IMR-90 (cell line): ENCODE data around the gene SEMA4D. TPM values are rescaled to one million over a fixed set of nuclear protein-coding genes. Genes with fewer than 3 reads are reported as not detected.

Source experiments
- ATAC-seq: fragments of 200-7000 bp; cut with Tn5 transposase; 2 replicates; pipeline ENCODE4 v1.9.1; 2020; ENCODE audit warnings: low read depth, mild to moderate bottlenecking, moderate library complexity
- BruUV-seq: library from RNA; stranded (reverse); fragments of 400-500 nt; replicated peaks from 2 replicates; lab custom pipeline; 2021; lab: Mats Ljungman, UMichigan
- CTCF ChIA-PET: fragments of 300-600 bp; formaldehyde crosslinking; extraction: SDS; loops from one replicate; lab custom pipeline; 2021; ENCODE audit warnings: antibody characterized with exemption; lab: Yijun Ruan, JAX
- POLR2A ChIA-PET: fragments of 300-600 bp; sonication (Branson Sonifier 250); formaldehyde crosslinking; loops from one replicate; lab custom pipeline; 2022; ENCODE audit warnings: antibody characterized with exemption; ENCODE audit not compliant: unreplicated experiment; lab: Charles Lee
- DNase-seq: peaks from one replicate; pipeline ENCODE4 v3.0.0; 2013
- H2AFZ ChIP-seq: replicated peaks from 2 replicates; pipeline ENCODE3; 2013; ENCODE audit warnings: low read length, mild to moderate bottlenecking; ENCODE audit not compliant: poor library complexity
- H2AK5ac ChIP-seq: 2 replicates; pipeline ENCODE4 v1.6.1; 2013; ENCODE audit warnings: low read depth, low read length, inconsistent platforms
- H2AK9ac ChIP-seq: replicated peaks from 2 replicates; pipeline ENCODE3; 2013; ENCODE audit warnings: mild to moderate bottlenecking, low read depth, low read length, moderate library complexity; ENCODE audit not compliant: poor library complexity
- H2BK120ac ChIP-seq: 2 replicates; pipeline ENCODE4 v1.6.1; 2013; ENCODE audit warnings: low read depth, low read length, inconsistent platforms
- H2BK15ac ChIP-seq: 3 replicates; pipeline ENCODE4 v1.6.1; 2013; ENCODE audit warnings: low read depth, low read length, inconsistent platforms
- H2BK20ac ChIP-seq: 2 replicates; pipeline ENCODE4 v1.6.1; 2013; ENCODE audit warnings: low read depth, mild to moderate bottlenecking, inconsistent platforms, low read length, moderate library complexity
- H2BK5ac ChIP-seq: 2 replicates; pipeline ENCODE4 v1.6.1; 2013; ENCODE audit warnings: mild to moderate bottlenecking, low read depth, low read length, inconsistent platforms; ENCODE audit not compliant: poor library complexity, severe bottlenecking
- H3K14ac ChIP-seq: replicated peaks from 2 replicates; pipeline ENCODE4 v1.6.1; 2013; ENCODE audit warnings: low read depth, low read length, inconsistent platforms
- H3K18ac ChIP-seq: 2 replicates; pipeline ENCODE4 v1.6.1; 2013; ENCODE audit warnings: low read depth, low read length, control low read depth
- H3K23ac ChIP-seq: 2 replicates; pipeline ENCODE4 v1.6.1; 2013; ENCODE audit warnings: low read depth, low read length, inconsistent platforms
- H3K27ac ChIP-seq: 2 replicates; pipeline ENCODE4 v1.5.1; 2013; ENCODE audit warnings: mild to moderate bottlenecking, control low read depth, low read length; ENCODE audit not compliant: insufficient read depth
- H3K27me3 ChIP-seq: 2 replicates; pipeline ENCODE4 v1.6.1; 2013; ENCODE audit warnings: low read length; ENCODE audit not compliant: control insufficient read depth, insufficient read depth
- H3K36me3 ChIP-seq: 2 replicates; pipeline ENCODE4 v1.6.1; 2013; ENCODE audit warnings: low read length, mixed read lengths; ENCODE audit not compliant: control insufficient read depth, insufficient read depth
- H3K4ac ChIP-seq: 2 replicates; pipeline ENCODE4 v1.6.1; 2013; ENCODE audit warnings: low read depth, low read length, inconsistent platforms
- H3K4me1 ChIP-seq: 2 replicates; pipeline ENCODE4 v1.6.1; 2013; ENCODE audit warnings: low read length, mixed read lengths; ENCODE audit not compliant: control insufficient read depth, insufficient read depth
- H3K4me2 ChIP-seq: 2 replicates; pipeline ENCODE4 v1.6.1; 2013; ENCODE audit warnings: low read depth, mild to moderate bottlenecking, control low read depth, low read length, moderate library complexity
- H3K4me3 ChIP-seq: 2 replicates; pipeline ENCODE4 v1.5.1; 2013; ENCODE audit warnings: low read depth, mild to moderate bottlenecking, control low read depth, low read length, moderate library complexity; ENCODE audit not compliant: insufficient read depth
- H3K56ac ChIP-seq: 2 replicates; pipeline ENCODE4 v1.6.1; 2013; ENCODE audit warnings: low read length, inconsistent platforms; ENCODE audit not compliant: insufficient read depth; ENCODE audit errors: extremely low read depth
- H3K79me1 ChIP-seq, 2 experiments: 2 replicates each; pipeline ENCODE4 v1.6.1; 2013; ENCODE audit warnings: low read length in 2 of 2, inconsistent platforms in 1 of 2, low read depth in 1 of 2
- H3K9ac ChIP-seq: 2 replicates; pipeline ENCODE4 v1.6.1; 2013; ENCODE audit warnings: low read depth, low read length, control low read depth
- H3K9me1 ChIP-seq: 2 replicates; pipeline ENCODE4 v1.6.1; 2013; ENCODE audit warnings: low read length, inconsistent platforms; ENCODE audit not compliant: insufficient read depth
- H3K9me3 ChIP-seq: 2 replicates; pipeline ENCODE4 v1.6.1; 2013; ENCODE audit warnings: low read length; ENCODE audit not compliant: control insufficient read depth, insufficient read depth
- H4K20me1 ChIP-seq: 2 replicates; pipeline ENCODE4 v1.6.1; 2013; ENCODE audit warnings: low read length, inconsistent platforms; ENCODE audit not compliant: insufficient read depth
- H4K5ac ChIP-seq: 2 replicates; pipeline ENCODE4 v1.6.1; 2013; ENCODE audit warnings: mild to moderate bottlenecking, low read depth, low read length, control low read depth
- H4K8ac ChIP-seq, 2 experiments: 2 replicates each; pipeline ENCODE4 v1.6.1; 2013; ENCODE audit warnings: low read depth in 2 of 2, low read length in 2 of 2, control low read depth in 1 of 2, inconsistent platforms in 1 of 2
- H4K91ac ChIP-seq: 2 replicates; pipeline ENCODE4 v1.6.1; 2013; ENCODE audit warnings: low read depth, low read length, inconsistent platforms; ENCODE audit not compliant: insufficient read depth
- BHLHE40 ChIP-seq: fragments of 150-350 bp; IDR thresholded peaks from 2 replicates; pipeline ENCODE4 v1.6.1; 2016; ENCODE audit warnings: mild to moderate bottlenecking, low read depth, low read length
- CEBPB ChIP-seq: IDR thresholded peaks from 2 replicates; pipeline ENCODE4 v1.6.1; 2012; ENCODE audit warnings: low read depth, low read length, improper control_type of control experiment
- CHD1 ChIP-seq: IDR thresholded peaks from 2 replicates; pipeline ENCODE4 v1.6.1; 2012; ENCODE audit warnings: low read depth, low read length, improper control_type of control experiment
- FOS ChIP-seq: fragments of 150-350 bp; IDR thresholded peaks from 2 replicates; pipeline ENCODE4 v1.6.1; 2016; ENCODE audit warnings: low read depth, low read length
- MAFK ChIP-seq: IDR thresholded peaks from 2 replicates; pipeline ENCODE4 v1.6.1; 2012; ENCODE audit warnings: low read depth, low read length, improper control_type of control experiment
- MAZ ChIP-seq: IDR thresholded peaks from 2 replicates; pipeline ENCODE4 v1.6.1; 2012; ENCODE audit warnings: low read depth, mild to moderate bottlenecking, low read length, improper control_type of control experiment, moderate library complexity, borderline replicate concordance
- MXI1 ChIP-seq: IDR thresholded peaks from 2 replicates; pipeline ENCODE4 v1.6.1; 2012; ENCODE audit warnings: low read depth, mild to moderate bottlenecking, low read length, moderate library complexity, borderline replicate concordance
- NFE2L2 ChIP-seq: fragments of 150-350 bp; IDR thresholded peaks from 2 replicates; pipeline ENCODE4 v1.6.1; 2016; ENCODE audit warnings: low read depth, mild to moderate bottlenecking, low read length
- POLR2A ChIP-seq: IDR thresholded peaks from 2 replicates; pipeline ENCODE4 v1.6.1; 2012; ENCODE audit warnings: mild to moderate bottlenecking, low read depth, low read length
- RAD21 ChIP-seq: IDR thresholded peaks from 2 replicates; pipeline ENCODE4 v1.6.1; 2012; ENCODE audit warnings: low read length, improper control_type of control experiment
- RCOR1 ChIP-seq: IDR thresholded peaks from 2 replicates; pipeline ENCODE4 v1.6.1; 2012; ENCODE audit warnings: mild to moderate bottlenecking, low read length, improper control_type of control experiment; ENCODE audit not compliant: insufficient replicate concordance
- RFX5 ChIP-seq: IDR thresholded peaks from 2 replicates; pipeline ENCODE4 v1.8.0; 2012; ENCODE audit warnings: low read depth, mild to moderate bottlenecking, low read length, moderate library complexity
- SMC3 ChIP-seq: fragments of 150-350 bp; IDR thresholded peaks from 2 replicates; pipeline ENCODE4 v1.6.1; 2016; ENCODE audit warnings: low read depth, mild to moderate bottlenecking, antibody characterized with exemption, low read length, moderate library complexity
- USF2 ChIP-seq: fragments of 150-350 bp; IDR thresholded peaks from 2 replicates; pipeline ENCODE4 v1.6.1; 2017; ENCODE audit warnings: mild to moderate bottlenecking, antibody characterized with exemption, low read length, low read depth
- WGBS, 2 experiments: methylation state at CpG; one replicate each; pipeline versions ENCODE4 v1.1.5 to v1.1.7; 2013; ENCODE audit warnings: missing lambda C conversion rate in 2 of 2; ENCODE audit not compliant: insufficient read length in 1 of 2; ENCODE audit errors: extremely low coverage in 2 of 2; 5-methylcytosine and 5-hydroxymethylcytosine counted together
- dilution Hi-C: fragments of 300-500 bp; cut with HindIII; formaldehyde crosslinking; loops from one replicate; pipeline ENCODE4 v1.14.3; 2018; ENCODE audit warnings: low sequenced_read_pairs; ENCODE audit not compliant: unreplicated experiment
- in situ Hi-C: fragments of 300-500 bp; cut with MboI; formaldehyde crosslinking; loops from 3 replicates; pipeline ENCODE4 v1.14.3; 2019; ENCODE audit warnings: low sequenced_read_pairs, inconsistent platforms, mixed read lengths
- intact Hi-C: fragments of 100-400 bp; cut with micrococcal nuclease; formaldehyde crosslinking; loops from 2 replicates; pipeline ENCODE4 v1.10.0; 2022
- polyA plus RNA-seq, 3 experiments: library from polyadenylated mRNA; depleted of rRNA; stranded (reverse); fragments of >200 nt; gene quantifications; 2 replicates each; pipeline ENCODE4 v1.2.3, GENCODE V29; 2012; ENCODE audit warnings: low replicate concordance in 1 of 3
- total RNA-seq: library from RNA; depleted of rRNA; stranded (reverse); fragments of >200 nt; gene quantifications from 2 replicates; pipeline ENCODE4 v1.2.3, GENCODE V29; 2012
- TF ChIP-seq, protein P1 (sequence below): fragments of 150-350 bp; IDR thresholded peaks from 2 replicates; pipeline ENCODE4 v1.6.1; 2016; ENCODE audit warnings: low read depth, mild to moderate bottlenecking, low read length, moderate library complexity, borderline replicate concordance
- TF ChIP-seq, protein P2 (sequence below): conservative IDR thresholded peaks from 2 replicates; pipeline ENCODE4 v1.5.1; 2012; ENCODE audit warnings: mild to moderate bottlenecking, low read depth, low read length, improper control_type of control experiment

The SEMA4D gene
- total and polyA plus RNA-seq, 2 of the 4 experiments (the other 2 are of a cell fraction) = 0.90 to 1.5 TPM

DNA sequence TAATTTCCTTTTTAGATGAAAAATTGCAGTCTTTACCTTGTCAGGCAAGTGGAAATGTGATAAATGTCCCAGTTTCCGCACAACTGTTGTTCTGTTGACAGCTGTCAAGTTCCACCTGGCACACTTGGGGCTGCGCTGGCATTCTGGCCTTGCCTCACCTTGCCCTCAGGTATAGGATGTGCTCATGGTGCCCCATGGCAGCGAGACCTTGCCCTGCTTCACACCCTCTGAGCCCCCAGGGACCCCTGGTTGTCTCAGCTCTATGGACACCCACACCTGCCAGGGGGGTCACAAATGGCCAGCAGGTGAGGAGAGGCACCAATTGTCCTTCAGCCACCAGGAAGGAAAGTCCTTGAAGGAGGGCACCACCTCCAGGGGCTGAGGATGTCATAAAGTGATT lies 37.5 kb upstream of the SEMA4D start:
- Histone ChIP-seq H2AK5ac (no peak overlapping the region), H4K91ac (no peak overlapping the region), H3K14ac (no peak overlapping the region), H3K23ac (no peak overlapping the region), H2BK15ac (no peak overlapping the region), H3K36me3 (no peaks in the 10 kb centered on the region), H2AFZ (no peak overlapping the region), H2BK5ac (no peak overlapping the region), H3K27ac (no peak overlapping the region), H3K9ac (no peak overlapping the region), H3K4me2 (no peak overlapping the region), H2BK120ac (no peak overlapping the region), H3K27me3 (peaks cover 14% of the 10 kb centered on the region; the same call in 1 of the 2 replicates), H4K20me1 (no peaks in the 10 kb centered on the region), H3K4me3 (no peak overlapping the region), H4K5ac (no peak overlapping the region), H3K56ac (no peak overlapping the region), H3K9me1 (0 out of 2 replicates have a peak, but pooled peaks cover 3% of the 10 kb centered on the region), H3K18ac (no peak overlapping the region), H2AK9ac (no peak overlapping the region), H4K8ac (no peak overlapping the region), H3K79me1 (no peaks in the 10 kb centered on the region), H2BK20ac (no peak overlapping the region), H3K4me1 (no peaks in the 10 kb centered on the region), H3K4ac (no peak overlapping the region), H3K9me3 (no peaks in the 10 kb centered on the region)
- intact Hi-C loops (no loop called here), dilution Hi-C loops (no loop called here), in situ Hi-C loops (no loop called here)
- POLR2A ChIA-PET = no interaction called here
- 60% methylated on average over 2 of the region's 3 CpGs; no CpG with 5 or more reads in 1 of the 2 experiments for WGBS, 2 experiments
- no peak for TF ChIP-seq FOS
- TF ChIP-seq USF2 = no peak
- TF ChIP-seq BHLHE40 = no peak
- no peak for TF ChIP-seq RCOR1
- no peak for TF ChIP-seq CEBPB
- no peak for TF ChIP-seq NFE2L2
- no peak for TF ChIP-seq POLR2A
- TF ChIP-seq, protein P1, sequence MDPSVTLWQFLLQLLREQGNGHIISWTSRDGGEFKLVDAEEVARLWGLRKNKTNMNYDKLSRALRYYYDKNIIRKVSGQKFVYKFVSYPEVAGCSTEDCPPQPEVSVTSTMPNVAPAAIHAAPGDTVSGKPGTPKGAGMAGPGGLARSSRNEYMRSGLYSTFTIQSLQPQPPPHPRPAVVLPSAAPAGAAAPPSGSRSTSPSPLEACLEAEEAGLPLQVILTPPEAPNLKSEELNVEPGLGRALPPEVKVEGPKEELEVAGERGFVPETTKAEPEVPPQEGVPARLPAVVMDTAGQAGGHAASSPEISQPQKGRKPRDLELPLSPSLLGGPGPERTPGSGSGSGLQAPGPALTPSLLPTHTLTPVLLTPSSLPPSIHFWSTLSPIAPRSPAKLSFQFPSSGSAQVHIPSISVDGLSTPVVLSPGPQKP = no peak
- no peak for TF ChIP-seq MAZ
- TF ChIP-seq MXI1 = no peak
- TF ChIP-seq, protein P2, sequence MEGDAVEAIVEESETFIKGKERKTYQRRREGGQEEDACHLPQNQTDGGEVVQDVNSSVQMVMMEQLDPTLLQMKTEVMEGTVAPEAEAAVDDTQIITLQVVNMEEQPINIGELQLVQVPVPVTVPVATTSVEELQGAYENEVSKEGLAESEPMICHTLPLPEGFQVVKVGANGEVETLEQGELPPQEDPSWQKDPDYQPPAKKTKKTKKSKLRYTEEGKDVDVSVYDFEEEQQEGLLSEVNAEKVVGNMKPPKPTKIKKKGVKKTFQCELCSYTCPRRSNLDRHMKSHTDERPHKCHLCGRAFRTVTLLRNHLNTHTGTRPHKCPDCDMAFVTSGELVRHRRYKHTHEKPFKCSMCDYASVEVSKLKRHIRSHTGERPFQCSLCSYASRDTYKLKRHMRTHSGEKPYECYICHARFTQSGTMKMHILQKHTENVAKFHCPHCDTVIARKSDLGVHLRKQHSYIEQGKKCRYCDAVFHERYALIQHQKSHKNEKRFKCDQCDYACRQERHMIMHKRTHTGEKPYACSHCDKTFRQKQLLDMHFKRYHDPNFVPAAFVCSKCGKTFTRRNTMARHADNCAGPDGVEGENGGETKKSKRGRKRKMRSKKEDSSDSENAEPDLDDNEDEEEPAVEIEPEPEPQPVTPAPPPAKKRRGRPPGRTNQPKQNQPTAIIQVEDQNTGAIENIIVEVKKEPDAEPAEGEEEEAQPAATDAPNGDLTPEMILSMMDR = no peak
- TF ChIP-seq CHD1 = no peak
- no peak for TF ChIP-seq RFX5
- no peak for TF ChIP-seq SMC3
- TF ChIP-seq RAD21 = no peak
- no peak for TF ChIP-seq MAFK
- CTCF ChIA-PET = no interaction called here
- ATAC-seq (no peak), DNase-seq (no peak)
- no TSS peak for BruUV-seq
